Subcutaneous adipose tissue (tissue), 4 donors: ENCODE data around the gene ELMO2. TPM values are rescaled to one million over a fixed set of nuclear protein-coding genes. Genes with fewer than 3 reads are reported as not detected.

Experiments used
- total RNA-seq, 4 donors: library from RNA; depleted of rRNA; stranded (reverse); fragments of >200 nt; gene quantifications; one replicate each; pipeline ENCODE4 v1.1.0, GENCODE V29; 2016
- TF ChIP-seq, protein P1 (sequence below): fragments of 450-650 bp; IDR thresholded peaks from one replicate; pipeline ENCODE4 v1.5.1; 2016; ENCODE audit warnings: low read depth, mild to moderate bottlenecking, control low read depth, antibody characterized with exemption, moderate library complexity

ELMO2 gene
- total RNA-seq, 4 donors from 2014 or later: 37.3 to 54.7 (median 44.0) TPM

DNA sequence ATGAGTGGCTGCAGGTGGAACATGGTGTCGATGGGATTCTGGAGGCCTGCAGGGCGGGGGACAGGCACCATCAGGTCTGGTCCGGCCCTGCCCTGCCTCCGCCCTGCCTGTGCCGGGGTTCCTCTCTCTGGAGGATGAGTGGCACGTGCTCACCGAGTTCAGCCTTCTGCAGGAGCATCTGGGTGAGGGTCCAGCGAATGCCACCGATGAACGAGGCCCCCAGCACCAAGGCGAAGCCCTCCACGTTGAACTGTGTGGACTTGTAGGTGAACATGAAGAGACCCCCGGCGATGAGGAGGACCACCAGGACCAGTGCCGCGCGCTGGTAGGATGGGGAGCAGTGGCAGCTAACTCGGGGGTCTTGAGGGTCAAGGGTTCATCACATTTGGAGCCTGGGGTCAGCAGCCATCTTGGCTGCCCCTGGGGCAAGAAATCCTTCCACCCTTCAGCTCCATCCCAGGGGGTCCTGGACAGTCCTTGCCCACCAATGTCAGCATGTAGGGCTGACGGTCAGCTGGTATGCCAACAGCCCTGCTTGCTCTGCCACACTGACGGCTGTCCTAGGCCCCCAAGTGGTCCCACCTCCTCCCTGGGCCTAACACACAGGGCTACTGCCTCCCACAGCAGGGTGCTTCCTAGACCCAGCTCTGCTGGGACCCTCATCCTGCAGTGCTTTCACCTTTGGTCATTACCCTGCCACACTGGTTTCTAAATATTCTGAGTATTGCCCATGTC lies 51.3 kb downstream of the ELMO2 start:
- TF ChIP-seq, protein P1, sequence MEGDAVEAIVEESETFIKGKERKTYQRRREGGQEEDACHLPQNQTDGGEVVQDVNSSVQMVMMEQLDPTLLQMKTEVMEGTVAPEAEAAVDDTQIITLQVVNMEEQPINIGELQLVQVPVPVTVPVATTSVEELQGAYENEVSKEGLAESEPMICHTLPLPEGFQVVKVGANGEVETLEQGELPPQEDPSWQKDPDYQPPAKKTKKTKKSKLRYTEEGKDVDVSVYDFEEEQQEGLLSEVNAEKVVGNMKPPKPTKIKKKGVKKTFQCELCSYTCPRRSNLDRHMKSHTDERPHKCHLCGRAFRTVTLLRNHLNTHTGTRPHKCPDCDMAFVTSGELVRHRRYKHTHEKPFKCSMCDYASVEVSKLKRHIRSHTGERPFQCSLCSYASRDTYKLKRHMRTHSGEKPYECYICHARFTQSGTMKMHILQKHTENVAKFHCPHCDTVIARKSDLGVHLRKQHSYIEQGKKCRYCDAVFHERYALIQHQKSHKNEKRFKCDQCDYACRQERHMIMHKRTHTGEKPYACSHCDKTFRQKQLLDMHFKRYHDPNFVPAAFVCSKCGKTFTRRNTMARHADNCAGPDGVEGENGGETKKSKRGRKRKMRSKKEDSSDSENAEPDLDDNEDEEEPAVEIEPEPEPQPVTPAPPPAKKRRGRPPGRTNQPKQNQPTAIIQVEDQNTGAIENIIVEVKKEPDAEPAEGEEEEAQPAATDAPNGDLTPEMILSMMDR: no peak

DNA sequence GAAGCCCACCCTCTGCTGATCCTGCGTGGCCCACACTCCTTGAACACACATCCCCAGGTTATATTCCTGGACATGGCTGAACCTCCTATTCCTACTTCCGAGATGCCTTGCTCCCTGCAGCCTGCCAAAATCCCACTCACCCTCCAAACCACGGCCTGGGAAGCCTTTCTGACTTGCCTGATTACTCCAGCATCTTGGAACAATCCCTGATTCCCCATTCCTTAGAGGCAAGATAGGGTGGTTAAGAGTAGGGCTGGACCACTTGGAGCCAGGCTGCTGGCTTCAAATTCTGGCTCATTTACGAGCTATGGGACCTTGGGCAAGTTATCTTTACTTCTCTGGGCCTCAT lies 52.2 kb downstream of the ELMO2 start:
- TF ChIP-seq, protein P1: no peak

DNA sequence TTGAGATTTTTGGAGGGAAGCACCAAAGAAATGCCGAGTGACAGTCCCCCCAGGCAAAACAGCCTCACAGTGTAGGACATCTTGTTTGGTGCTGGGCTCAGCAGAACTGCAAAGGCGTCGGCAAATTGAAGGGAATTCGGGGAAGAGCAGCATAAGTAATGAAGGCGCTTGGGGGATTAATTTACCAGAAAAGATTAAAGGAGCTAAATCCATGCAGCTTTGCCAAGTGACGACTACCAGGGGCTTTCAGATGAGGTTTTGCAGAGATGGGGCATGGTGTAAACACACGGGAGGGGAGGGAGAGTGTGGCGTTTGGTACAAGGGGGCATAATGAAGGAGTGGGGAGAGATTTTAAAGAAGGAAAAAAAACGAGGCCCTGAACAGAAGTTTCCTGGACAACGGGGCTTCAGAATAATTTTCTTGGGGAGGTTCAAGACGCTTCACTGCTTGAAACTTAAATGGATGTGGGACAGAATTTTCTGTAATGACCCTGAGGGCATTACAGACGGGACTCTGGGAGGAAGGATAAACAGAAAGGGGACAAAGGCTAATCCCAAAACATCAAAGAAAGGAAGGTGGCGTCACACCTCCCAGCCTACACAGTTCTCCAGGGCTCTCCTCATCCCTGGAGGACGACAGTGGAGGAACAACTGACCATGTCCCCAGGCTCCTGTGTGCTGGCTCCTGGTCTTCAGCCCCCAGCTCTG lies 52.8 kb downstream of the ELMO2 start:
- TF ChIP-seq, protein P1: no peak

DNA sequence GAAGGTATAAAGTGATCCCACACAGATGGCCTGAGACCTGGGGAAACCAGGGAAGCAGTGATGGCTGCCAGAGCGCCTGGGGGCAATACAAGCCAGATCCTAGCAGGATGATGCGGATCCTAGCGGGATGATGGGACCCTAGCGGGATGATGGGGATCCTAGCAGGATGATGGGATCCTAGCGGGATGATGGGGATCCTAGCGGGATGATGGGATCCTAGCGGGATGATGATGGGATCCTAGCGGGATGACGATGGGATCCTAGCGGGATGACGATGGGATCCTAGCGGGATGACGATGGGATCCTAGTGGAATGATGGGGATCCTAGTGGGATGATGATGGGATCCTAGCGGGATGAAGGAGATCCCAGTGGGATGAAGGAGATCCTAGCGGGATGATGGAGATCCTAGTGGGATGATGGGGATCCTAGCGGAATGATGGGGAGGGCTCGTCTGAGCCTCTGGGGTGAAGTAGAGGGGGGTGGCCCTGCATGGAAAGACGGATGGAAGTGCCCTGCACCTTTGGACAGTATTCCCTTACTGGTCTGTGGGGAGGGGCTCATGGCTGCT lies 54.0 kb downstream of the ELMO2 start:
- TF ChIP-seq, protein P1: no peak

DNA sequence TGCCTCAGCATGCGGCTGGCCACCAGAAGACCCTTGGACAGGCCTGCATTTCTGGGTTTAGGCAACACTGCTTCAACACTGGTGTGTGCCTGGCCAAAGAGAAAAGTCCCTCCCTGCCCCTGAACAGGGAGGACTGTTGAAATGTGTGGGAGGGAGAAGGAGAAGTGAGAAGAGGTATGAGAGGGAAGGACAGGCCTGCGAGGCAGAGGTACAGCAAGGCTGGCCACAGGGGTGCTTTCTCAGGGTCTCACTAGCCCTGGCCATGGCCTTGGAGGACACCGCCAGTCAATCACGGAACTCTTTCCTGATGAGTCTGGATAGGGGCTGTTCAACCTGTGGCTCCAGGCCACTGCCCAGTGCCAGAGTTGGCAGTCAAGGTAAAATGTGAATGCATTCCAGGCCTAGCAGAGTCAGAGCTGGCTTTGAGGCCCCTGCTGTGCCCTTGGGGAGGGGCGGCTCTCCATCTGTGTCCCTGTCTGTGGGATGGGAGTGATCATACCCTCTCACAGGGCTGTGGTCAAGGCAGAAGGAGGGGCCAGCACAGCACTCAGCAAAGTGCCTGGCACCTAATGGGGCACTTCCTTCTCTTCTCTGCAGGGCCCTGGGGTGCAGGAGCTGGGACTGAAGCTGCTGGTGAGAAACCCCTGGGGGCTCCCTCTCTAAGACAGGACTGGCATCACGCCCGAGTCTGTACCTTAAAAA lies 54.9 kb downstream of the ELMO2 start:
- TF ChIP-seq, protein P1: no peak

DNA sequence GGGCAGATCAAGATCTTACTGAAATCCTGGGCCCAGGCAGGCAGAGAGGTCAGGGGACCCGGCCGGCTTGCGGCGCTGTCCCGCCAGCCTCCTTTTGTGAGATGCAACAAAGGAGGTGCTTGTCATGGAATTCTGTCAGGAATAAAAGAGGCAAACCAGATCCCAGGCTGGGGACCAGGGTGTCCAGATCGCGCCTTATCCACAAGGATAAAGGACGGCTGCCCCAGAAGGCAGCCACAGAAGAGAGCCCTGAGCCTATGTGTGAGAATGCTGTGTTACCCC lies 55.5 kb downstream of the ELMO2 start:
- TF ChIP-seq, protein P1: no peak
